ENCODE results near the gene BAZ2B.
"Not testable (repeated sequence)": the region's sequence is repeated elsewhere in the genome, so short reads cannot be mapped to it uniquely, and the experiment has no call there.

- not testable (repeated sequence) for TF ChIP-seq CTCF, POLR2A (IDR thresholded peaks at IDR 0.05)
Observed at GRCh38 chr2:159361603-159362002, 254.7 kb downstream of the BAZ2B start.

All from right lobe of liver (tissue), 4 donors.